H9 (cell line): ENCODE results near the gene ERCC5. TPM values are rescaled to one million over a fixed set of nuclear protein-coding genes. Genes with fewer than 3 reads are reported as not detected.

Source experiments
- DNase-seq: peaks from one replicate; pipeline ENCODE4 v3.0.0-alpha.2; 2017
- H2AFZ ChIP-seq: one replicate; pipeline ENCODE4 v1.6.1; 2013; ENCODE audit warnings: mild to moderate bottlenecking, low read length, control low read depth, moderate library complexity
- H2AK5ac ChIP-seq: 2 replicates; pipeline ENCODE4 v1.6.1; 2013; ENCODE audit warnings: low read length, control low read depth, mixed read lengths; ENCODE audit not compliant: insufficient read length
- H2BK120ac ChIP-seq: one replicate; pipeline ENCODE4 v1.6.1; 2013; ENCODE audit warnings: low read depth, mild to moderate bottlenecking, low read length, control low read depth, inconsistent platforms; ENCODE audit not compliant: poor library complexity, severe bottlenecking
- H2BK12ac ChIP-seq: 2 replicates; pipeline ENCODE4 v1.6.1; 2013; ENCODE audit warnings: low read length, control low read depth, mixed read lengths, low read depth; ENCODE audit not compliant: insufficient read length
- H2BK15ac ChIP-seq: 2 replicates; pipeline ENCODE4 v1.6.1; 2013; ENCODE audit warnings: low read depth, low read length, control low read depth
- H2BK20ac ChIP-seq: one replicate; pipeline ENCODE4 v1.6.1; 2013; ENCODE audit warnings: low read depth, mild to moderate bottlenecking, low read length, control low read depth, inconsistent platforms; ENCODE audit not compliant: poor library complexity, severe bottlenecking
- H2BK5ac ChIP-seq: 2 replicates; pipeline ENCODE4 v1.6.1; 2013; ENCODE audit warnings: low read length, control low read depth, mixed read lengths; ENCODE audit not compliant: insufficient read length
- H3K14ac ChIP-seq: 2 replicates; pipeline ENCODE4 v1.6.1; 2013; ENCODE audit warnings: low read length, control low read depth; ENCODE audit not compliant: insufficient read depth
- H3K18ac ChIP-seq: 2 replicates; pipeline ENCODE4 v1.6.1; 2013; ENCODE audit warnings: low read depth, mild to moderate bottlenecking, mixed read lengths, low read length, control low read depth; ENCODE audit not compliant: insufficient read length
- H3K23ac ChIP-seq: 2 replicates; pipeline ENCODE4 v1.6.1; 2013; ENCODE audit warnings: low read length, control low read depth, mixed read lengths, low read depth; ENCODE audit not compliant: insufficient read length
- H3K23me2 ChIP-seq: 2 replicates; pipeline ENCODE4 v1.6.1; 2013; ENCODE audit warnings: low read depth, mild to moderate bottlenecking, mixed read lengths, low read length, control low read depth; ENCODE audit not compliant: insufficient read length, poor library complexity, severe bottlenecking
- H3K27ac ChIP-seq: 2 replicates; pipeline ENCODE4 v1.5.1; 2013; ENCODE audit warnings: low read length, control low read depth, mixed read lengths, low read depth; ENCODE audit not compliant: insufficient read length
- H3K27me3 ChIP-seq: 2 replicates; pipeline ENCODE4 v1.6.1; 2013; ENCODE audit warnings: low read length, control low read depth, inconsistent platforms; ENCODE audit not compliant: insufficient read depth
- H3K4ac ChIP-seq: 2 replicates; pipeline ENCODE4 v1.6.1; 2013; ENCODE audit warnings: low read depth, mild to moderate bottlenecking, control low read depth, inconsistent platforms, low read length, moderate library complexity
- H3K4me1 ChIP-seq: 2 replicates; pipeline ENCODE4 v1.6.1; 2013; ENCODE audit warnings: low read length, control low read depth, inconsistent platforms; ENCODE audit not compliant: insufficient read depth
- H3K4me2 ChIP-seq: 2 replicates; pipeline ENCODE4 v1.6.1; 2013; ENCODE audit warnings: low read length, control low read depth, mixed read lengths; ENCODE audit not compliant: insufficient read length, insufficient read depth
- H3K56ac ChIP-seq: 2 replicates; pipeline ENCODE4 v1.6.1; 2013; ENCODE audit warnings: low read depth, mild to moderate bottlenecking, mixed read lengths, low read length, control low read depth; ENCODE audit not compliant: insufficient read length
- H3K79me1 ChIP-seq: 2 replicates; pipeline ENCODE4 v1.6.1; 2013; ENCODE audit warnings: low read depth, mild to moderate bottlenecking, moderate library complexity, low read length, control low read depth, inconsistent platforms; ENCODE audit not compliant: insufficient read depth, poor library complexity, severe bottlenecking
- H3K79me2 ChIP-seq: 2 replicates; pipeline ENCODE4 v1.6.1; 2013; ENCODE audit warnings: low read length, control low read depth, inconsistent platforms; ENCODE audit not compliant: insufficient read depth
- H3K9ac ChIP-seq: 2 replicates; pipeline ENCODE4 v1.6.1; 2013; ENCODE audit warnings: low read length, control low read depth, mixed read lengths; ENCODE audit not compliant: insufficient read length; ENCODE audit errors: extremely low read depth
- H3K9me3 ChIP-seq: one replicate; pipeline ENCODE4 v1.6.1; 2013; ENCODE audit warnings: low read depth, low read length, inconsistent platforms; ENCODE audit not compliant: control insufficient read depth
- H3T11ph ChIP-seq: one replicate; pipeline ENCODE4 v1.6.1; 2013; ENCODE audit warnings: mild to moderate bottlenecking, low read length, control low read depth, inconsistent platforms
- H4K20me1 ChIP-seq: one replicate; pipeline ENCODE4 v1.6.1; 2013; ENCODE audit not compliant: control insufficient read depth, insufficient read length, insufficient read depth
- H4K5ac ChIP-seq: 2 replicates; pipeline ENCODE4 v1.6.1; 2013; ENCODE audit warnings: low read depth, mild to moderate bottlenecking, mixed read lengths, low read length, control low read depth; ENCODE audit not compliant: insufficient read length
- H4K8ac ChIP-seq: replicated peaks from 2 replicates; pipeline ENCODE4 v1.6.1; 2013; ENCODE audit warnings: low read length, control low read depth, mixed read lengths, low read depth; ENCODE audit not compliant: insufficient read length
- H4K91ac ChIP-seq: 2 replicates; pipeline ENCODE4 v1.6.1; 2013; ENCODE audit warnings: low read depth, mild to moderate bottlenecking, moderate library complexity, mixed read lengths, low read length, control low read depth; ENCODE audit not compliant: insufficient read length
- H3K27ac Mint-ChIP-seq, 3 experiments: 2 replicates in 2 of 3; 3 replicates in 1 of 3; pipeline ENCODE4 v1.8.0; 2020 to 2021; ENCODE audit warnings: mixed read lengths in 3 of 3, mild to moderate bottlenecking in 1 of 3, moderate library complexity in 1 of 3
- H3K27me3 Mint-ChIP-seq: 2 replicates; pipeline ENCODE4 v1.8.0; 2021; ENCODE audit warnings: low read depth, mild to moderate bottlenecking, moderate library complexity, mixed read lengths
- H3K36me3 Mint-ChIP-seq, 3 experiments: 2 replicates in 2 of 3; 3 replicates in 1 of 3; pipeline ENCODE4 v1.8.0; 2020 to 2021; ENCODE audit warnings: low read depth in 3 of 3, mixed read lengths in 3 of 3; ENCODE audit not compliant: insufficient read depth in 1 of 3
- H3K4me1 Mint-ChIP-seq, 2 experiments: 2 replicates each; pipeline ENCODE4 v1.8.0; 2020; ENCODE audit warnings: mixed read lengths in 2 of 2
- H3K4me3 Mint-ChIP-seq, 2 experiments: 2 replicates in 1 of 2; 3 replicates in 1 of 2; pipeline ENCODE4 v1.8.0; 2020 to 2021; ENCODE audit warnings: mild to moderate bottlenecking in 2 of 2, mixed read lengths in 2 of 2, moderate library complexity in 1 of 2
- H3K9me3 Mint-ChIP-seq, 2 experiments: 2 replicates in 1 of 2; 3 replicates in 1 of 2; pipeline ENCODE4 v1.8.0; 2020; ENCODE audit warnings: mild to moderate bottlenecking in 2 of 2, mixed read lengths in 2 of 2, moderate library complexity in 1 of 2
- CTCF ChIP-seq: fragments of 200-600 bp; sonication (generic); conservative IDR thresholded peaks from 3 replicates; pipeline ENCODE4 v1.8.0; 2021; ENCODE audit warnings: antibody characterized with exemption, mild to moderate bottlenecking
- WGBS: extraction: QIAGEN DNeasy Blood & Tissue Kit; methylation state at CpG from one replicate; pipeline ENCODE4 v1.1.7; 2013; ENCODE audit warnings: missing lambda C conversion rate, low lambda C conversion rate, mixed read lengths; ENCODE audit not compliant: insufficient read length; ENCODE audit errors: extremely low coverage; 5-methylcytosine and 5-hydroxymethylcytosine counted together
- total RNA-seq: library from RNA; stranded (reverse); gene quantifications from 2 replicates; pipeline ENCODE4 v1.2.1, GENCODE V29; 2021

ERCC5 gene
- total RNA-seq, 1 experiment from 2014 or later: 26.8 TPM

- no peaks in the 10 kb centered on the region for H3K23me2 ChIP-seq
- Mint-ChIP-seq H3K4me3 (no peak overlapping the region), H3K27ac (no peak overlapping the region), H3K9me3 (no peaks in the 10 kb centered on the region), H3K36me3 (peaks cover 1 to 7% (median 7%) of the 10 kb centered on the region in 3 experiments; a peak in 4 of 7 replicates), H3K4me1 (peaks cover 15 to 17% of the 10 kb centered on the region in 2 experiments), H3K27me3 (no peaks in the 10 kb centered on the region)
- no peak overlapping the region for H3K4ac ChIP-seq
- H2AK5ac ChIP-seq: no peak overlapping the region
- H4K5ac ChIP-seq: no peak overlapping the region
- H3K79me1 ChIP-seq: no peaks in the 10 kb centered on the region
- H3K27me3 ChIP-seq: no peaks in the 10 kb centered on the region
- H2BK5ac ChIP-seq: no peak overlapping the region
- no peak overlapping the region for H3K14ac ChIP-seq
- H4K20me1 ChIP-seq: no peaks in the 10 kb centered on the region
- H2BK15ac ChIP-seq: no peak overlapping the region
- TF ChIP-seq CTCF: no peak
- no peaks in the 10 kb centered on the region for H3K9me3 ChIP-seq
- H2BK12ac ChIP-seq: no peak overlapping the region
- H3K23ac ChIP-seq: no peak overlapping the region
- no peak overlapping the region for H3K4me2 ChIP-seq
- no peak overlapping the region for H4K8ac ChIP-seq
- H2AFZ ChIP-seq: no peak overlapping the region
- H2BK20ac ChIP-seq: no peak overlapping the region
- no peak overlapping the region for H3K18ac ChIP-seq
- no peak overlapping the region for H3K9ac ChIP-seq
- no peaks in the 10 kb centered on the region for H3K4me1 ChIP-seq
- H3K27ac ChIP-seq: no peak overlapping the region
- no CpG with 5 or more reads among the region's 13 CpGs for WGBS
- no peak overlapping the region for H2BK120ac ChIP-seq
- no peak overlapping the region for H3T11ph ChIP-seq
- H3K79me2 ChIP-seq: no peaks in the 10 kb centered on the region
- DNase-seq: no peak
- H3K56ac ChIP-seq: no peak overlapping the region
- no peak overlapping the region for H4K91ac ChIP-seq
These were observed 34.1 kb downstream of the ERCC5 start for GRCh38 chr13:102879793-102880499.
